A673 (cell line): ENCODE data around the gene KCNJ10.

Source experiments
- CTCF ChIP-seq: fragments of 300-800, 200-600 bp; sonication (generic); conservative IDR thresholded peaks from 2 replicates; pipeline ENCODE4 v1.5.1; 2017; ENCODE audit warnings: low read depth, mild to moderate bottlenecking, antibody characterized with exemption, low read length, moderate library complexity, mixed read lengths
- EZH2 ChIP-seq: fragments of 200-600 bp; sonication (generic); IDR thresholded peaks from 2 replicates; pipeline ENCODE4 v1.6.1; 2017; ENCODE audit warnings: borderline replicate concordance, low read depth, mild to moderate bottlenecking, mixed read lengths, antibody characterized with exemption, low read length; ENCODE audit not compliant: poor library complexity, severe bottlenecking

- TF ChIP-seq CTCF: no peak
- no peak for TF ChIP-seq EZH2
Observed at GRCh38 chr1:160076295-160076694, 6.3 kb upstream of the KCNJ10 start.
